ENCODE measurements around the gene IGLL5. TPM values are rescaled to one million over a fixed set of nuclear protein-coding genes. Genes with fewer than 3 reads are reported as not detected.

Gene IGLL5
- total RNA-seq, 1 experiment from 2014 or later, result 1.0 TPM

Other genes starting within 250 kb of the IGLL5 start
- gene GGTLC2, start 243.2 kb upstream of the IGLL5 start, total RNA-seq (2014; rRNA removed; shearing (Covaris generic)), result not detected in 2 replicates
- 11.2 and 11.9 TPM in 2 replicates for gene GNAZ, start 182.7 kb downstream of the IGLL5 start, total RNA-seq (2014; rRNA removed; shearing (Covaris generic))

Measured in SJCRH30 (cell line).